ENCODE measurements around the gene OTUB2.

OTUB2 gene

DNA sequence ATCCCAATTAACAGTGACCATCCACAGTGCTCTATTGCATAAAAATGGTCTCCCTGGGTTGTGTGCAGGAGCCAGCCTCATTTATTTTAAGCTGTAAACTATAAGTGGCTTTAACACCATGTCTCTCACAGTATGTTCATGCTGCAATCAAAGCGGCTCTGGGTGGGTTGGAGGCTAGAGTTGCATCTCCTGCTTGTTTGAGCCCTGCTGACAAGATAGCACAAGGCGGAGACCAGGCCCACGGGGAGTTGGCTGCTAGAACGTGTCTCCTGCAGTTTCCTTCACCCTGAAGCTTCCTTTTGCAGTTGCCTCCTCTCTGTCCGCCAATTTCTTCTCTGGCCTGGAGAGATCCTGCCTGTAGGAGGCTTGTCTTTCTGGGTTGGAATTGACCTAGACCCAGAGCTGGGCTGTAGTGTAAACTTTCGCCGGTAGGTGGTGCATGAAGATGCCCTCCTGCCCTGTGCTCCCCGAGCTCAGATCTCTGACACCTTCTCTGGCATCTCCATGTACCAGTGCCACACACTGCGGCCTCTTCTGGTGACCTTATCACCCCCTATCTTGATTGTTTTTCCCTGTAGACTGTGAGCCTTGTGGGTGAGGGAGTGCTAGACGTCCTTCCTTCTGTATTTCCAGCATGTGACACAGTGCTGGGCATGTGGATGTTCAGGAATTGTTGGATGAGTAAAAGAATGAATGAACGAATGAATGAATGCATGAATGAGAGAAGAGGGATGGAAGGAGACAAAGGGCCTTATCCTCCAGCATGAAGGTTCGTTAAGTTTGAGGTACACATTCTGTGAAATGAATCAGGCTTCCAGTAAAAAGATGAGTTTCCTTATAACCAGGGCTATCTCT is 10.4 kb downstream of the OTUB2 start:
- no peak overlapping the region for H3K4me3 ChIP-seq (ENCODE audit: low read length)
- no peak for TF ChIP-seq ZNF274 (IDR thresholded peaks at IDR 0.05; ENCODE audit: low read depth, low read length)

DNA sequence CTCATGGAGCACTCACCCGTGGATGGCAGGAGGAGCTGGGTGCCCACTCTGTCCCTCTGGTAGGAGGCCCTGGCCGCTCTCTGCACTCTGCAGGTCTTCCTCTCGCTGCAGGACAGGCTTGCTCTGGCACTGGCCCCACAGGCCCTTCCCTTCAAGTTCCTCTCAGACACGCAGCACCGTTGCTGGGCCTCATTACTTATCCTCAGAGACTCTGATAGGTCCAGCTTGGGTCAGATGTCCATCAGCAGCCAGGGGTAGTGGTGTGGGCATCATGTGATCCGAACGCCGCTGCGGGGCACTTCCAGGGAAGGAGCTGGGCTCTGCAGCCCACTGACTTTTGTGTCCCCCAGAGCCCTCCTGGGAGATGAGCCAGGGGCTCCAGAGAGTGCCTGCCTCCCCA is 11.8 kb downstream of the OTUB2 start:
- H3K4me3 ChIP-seq (ENCODE audit: low read length): no peak overlapping the region
- TF ChIP-seq ZNF274 (IDR thresholded peaks at IDR 0.05; ENCODE audit: low read depth, low read length): no peak

DNA sequence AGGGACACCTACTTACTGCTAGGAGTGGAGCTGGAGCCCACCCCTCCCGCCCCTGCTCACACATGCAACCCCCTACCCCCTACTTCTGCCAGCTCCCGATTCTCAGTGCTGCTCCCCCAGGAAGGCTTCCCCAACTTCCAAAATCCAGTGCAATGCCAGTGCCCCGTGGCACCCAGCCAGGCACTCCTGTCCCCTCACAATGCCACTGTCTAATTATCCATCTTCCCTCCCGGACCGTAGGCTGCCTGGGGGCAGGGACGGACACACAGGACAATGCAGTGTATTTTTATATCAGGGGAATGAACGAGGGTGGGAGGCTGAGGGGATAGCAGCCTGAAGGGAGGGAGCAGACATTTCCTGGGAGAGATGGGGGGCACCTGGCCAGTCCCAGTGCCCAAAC is 12.4 kb downstream of the OTUB2 start:
- no peak overlapping the region for H3K4me3 ChIP-seq (ENCODE audit: low read length)
- TF ChIP-seq ZNF274 (IDR thresholded peaks at IDR 0.05; ENCODE audit: low read depth, low read length): no peak

DNA sequence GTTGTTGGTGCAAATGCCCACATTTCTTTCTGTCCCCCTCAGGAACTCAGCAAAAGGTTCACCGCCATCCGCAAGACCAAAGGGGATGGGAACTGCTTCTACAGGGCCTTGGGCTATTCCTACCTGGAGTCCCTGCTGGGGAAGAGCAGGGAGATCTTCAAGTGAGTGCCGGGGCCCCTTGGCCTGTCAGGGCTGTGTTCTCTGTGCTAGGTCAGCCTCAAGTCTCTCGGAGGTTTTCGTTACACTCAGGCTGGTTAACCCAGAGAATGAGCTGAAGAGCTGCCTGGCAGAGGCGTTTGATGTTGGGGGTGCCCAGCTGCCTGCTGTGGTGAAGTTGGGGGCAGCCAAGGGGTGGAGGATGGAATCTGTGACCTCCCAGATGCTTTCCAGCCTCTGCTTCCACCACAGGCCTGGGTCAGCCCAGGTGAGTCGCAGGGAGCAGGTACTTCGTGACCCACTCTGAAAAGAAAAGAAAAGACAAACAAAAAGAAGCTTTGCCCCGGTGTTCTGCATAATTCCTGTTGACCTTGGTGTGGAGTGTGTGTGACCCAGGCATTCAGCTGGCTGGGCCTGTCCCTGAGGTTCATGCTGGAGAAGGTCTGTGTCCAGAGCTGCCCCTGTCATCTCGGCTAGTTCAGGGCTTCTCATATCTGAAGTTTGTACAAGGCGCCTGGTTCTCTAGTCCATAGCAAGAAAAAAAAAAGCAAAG is 12.9 kb downstream of the OTUB2 start:
- H3K4me3 ChIP-seq (ENCODE audit: low read length): no peak overlapping the region
- TF ChIP-seq ZNF274 (IDR thresholded peaks at IDR 0.05; ENCODE audit: low read depth, low read length): no peak

DNA sequence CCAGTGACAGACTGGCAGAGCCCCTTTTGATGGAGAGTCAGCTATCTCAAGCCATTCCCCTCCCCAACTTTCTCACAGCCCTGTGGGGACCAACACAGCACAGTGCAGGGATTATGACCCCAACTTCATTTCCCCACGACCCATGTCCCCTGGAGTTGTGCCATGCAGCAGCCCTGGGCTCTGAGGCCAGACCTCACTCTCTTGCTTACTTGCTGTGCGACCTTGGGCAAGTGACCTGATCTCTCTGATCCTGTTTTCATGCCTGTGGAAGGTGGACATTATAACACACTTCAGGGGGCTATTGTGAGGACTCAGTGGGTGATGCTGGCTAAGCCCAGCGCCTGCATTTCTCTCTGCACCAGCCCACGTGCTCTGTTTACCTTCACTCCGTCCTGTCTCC is 14.1 kb downstream of the OTUB2 start:
- TF ChIP-seq ZNF274 (IDR thresholded peaks at IDR 0.05; ENCODE audit: low read depth, low read length): no peak

DNA sequence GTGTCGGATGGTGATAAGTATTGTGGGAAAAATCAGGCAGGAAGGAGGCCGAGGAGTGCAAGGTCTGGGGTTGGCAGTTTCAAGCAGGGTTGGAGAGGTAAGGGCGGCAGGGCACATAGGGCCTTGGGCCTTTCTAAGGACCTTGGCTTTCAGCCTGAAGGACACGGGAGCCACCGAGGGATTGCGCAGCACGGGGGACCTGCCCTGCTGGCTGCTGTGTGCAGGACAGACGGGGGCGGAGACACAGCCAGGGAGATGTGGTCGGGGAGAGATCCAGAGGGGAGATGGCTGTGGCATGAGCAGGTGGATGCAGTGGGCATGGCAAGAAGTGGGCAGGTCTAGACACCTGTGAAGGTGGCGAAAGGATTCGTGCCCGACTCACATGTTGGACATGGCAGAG is 14.7 kb downstream of the OTUB2 start:
- no peak for TF ChIP-seq ZNF274 (IDR thresholded peaks at IDR 0.05; ENCODE audit: low read depth, low read length)
- no peak overlapping the region for H3K4me3 ChIP-seq (ENCODE audit: low read length)

More for the DNA sequence above, 14.1 kb downstream of the OTUB2 start:
- H3K4me3 ChIP-seq (ENCODE audit: low read length): no peak overlapping the region

DNA sequence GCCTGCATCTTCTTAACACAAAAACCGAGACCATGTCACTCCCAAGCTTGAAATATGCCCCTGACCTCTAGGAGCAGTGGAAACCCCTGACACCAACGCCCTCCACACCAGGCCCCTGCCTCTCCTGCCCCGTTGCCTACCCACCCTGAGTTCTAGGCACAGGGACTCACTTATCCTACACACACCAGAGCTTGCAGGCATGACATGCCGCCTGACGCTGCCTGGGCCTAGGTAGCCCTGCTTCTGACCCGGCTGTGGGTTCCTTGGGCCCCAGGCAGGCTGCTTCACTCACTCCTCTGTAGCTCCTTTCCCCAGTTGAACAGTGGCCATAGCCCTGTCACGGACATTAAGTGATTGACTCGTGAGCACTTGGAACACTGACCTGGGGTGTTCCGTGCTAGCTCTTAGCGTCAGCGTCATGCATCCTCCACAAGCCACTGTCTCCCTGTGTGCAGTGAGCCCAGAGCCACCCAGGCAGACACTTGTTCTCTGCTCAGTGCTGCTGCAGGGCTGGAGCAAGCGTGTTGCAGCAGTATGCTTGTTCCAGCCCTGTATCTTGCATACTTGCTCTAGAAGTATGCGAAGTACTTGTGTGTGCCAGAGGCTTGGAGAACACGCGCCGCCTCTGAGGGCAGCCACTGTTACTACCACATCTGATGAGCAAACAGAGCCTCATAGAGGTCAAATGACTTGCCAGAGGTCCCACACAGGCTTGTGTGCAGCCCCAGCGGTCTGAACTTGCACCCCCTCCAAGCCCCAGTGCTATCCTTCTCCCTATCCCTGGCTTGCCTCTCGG is 15.6 kb downstream of the OTUB2 start:
- no peak for TF ChIP-seq ZNF274 (IDR thresholded peaks at IDR 0.05; ENCODE audit: low read depth, low read length)

DNA sequence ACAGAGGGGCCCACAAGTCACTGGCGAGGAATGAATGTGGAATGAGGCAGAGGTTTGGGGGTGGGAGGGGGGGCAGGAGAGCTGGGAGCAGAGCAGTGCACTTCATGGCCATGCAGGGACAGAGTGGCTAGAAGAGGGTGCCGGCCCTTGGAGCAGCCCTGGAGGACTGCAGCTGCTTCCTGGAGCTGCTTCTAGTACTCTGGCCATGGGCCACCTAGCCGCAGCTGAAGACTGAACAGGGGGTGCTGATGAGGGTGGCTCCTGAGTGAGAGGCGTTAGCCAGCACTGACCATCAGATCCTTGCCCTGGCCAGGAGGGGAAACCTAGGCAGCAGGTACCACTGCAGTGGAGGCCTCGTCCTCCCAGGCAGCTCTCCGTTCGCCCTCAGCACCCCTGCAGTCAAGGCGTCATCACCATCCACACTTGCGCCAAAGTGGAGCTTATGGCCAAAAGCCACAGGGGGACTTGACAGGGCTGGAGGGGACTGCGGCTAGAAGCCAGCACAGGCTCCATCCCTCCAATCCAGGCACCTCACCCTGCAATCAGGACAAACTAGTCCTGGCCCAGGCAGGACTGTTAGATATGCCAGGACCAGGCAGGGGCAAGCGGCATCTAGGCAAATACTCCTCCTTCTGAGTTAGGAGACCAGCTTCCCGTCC is 16.4 kb downstream of the OTUB2 start:
- H3K4me3 ChIP-seq (ENCODE audit: low read length): no peak overlapping the region
- TF ChIP-seq ZNF274 (IDR thresholded peaks at IDR 0.05; ENCODE audit: low read depth, low read length): no peak

More for the DNA sequence above, 15.6 kb downstream of the OTUB2 start:
- H3K4me3 ChIP-seq (ENCODE audit: low read length): no peak overlapping the region

DNA sequence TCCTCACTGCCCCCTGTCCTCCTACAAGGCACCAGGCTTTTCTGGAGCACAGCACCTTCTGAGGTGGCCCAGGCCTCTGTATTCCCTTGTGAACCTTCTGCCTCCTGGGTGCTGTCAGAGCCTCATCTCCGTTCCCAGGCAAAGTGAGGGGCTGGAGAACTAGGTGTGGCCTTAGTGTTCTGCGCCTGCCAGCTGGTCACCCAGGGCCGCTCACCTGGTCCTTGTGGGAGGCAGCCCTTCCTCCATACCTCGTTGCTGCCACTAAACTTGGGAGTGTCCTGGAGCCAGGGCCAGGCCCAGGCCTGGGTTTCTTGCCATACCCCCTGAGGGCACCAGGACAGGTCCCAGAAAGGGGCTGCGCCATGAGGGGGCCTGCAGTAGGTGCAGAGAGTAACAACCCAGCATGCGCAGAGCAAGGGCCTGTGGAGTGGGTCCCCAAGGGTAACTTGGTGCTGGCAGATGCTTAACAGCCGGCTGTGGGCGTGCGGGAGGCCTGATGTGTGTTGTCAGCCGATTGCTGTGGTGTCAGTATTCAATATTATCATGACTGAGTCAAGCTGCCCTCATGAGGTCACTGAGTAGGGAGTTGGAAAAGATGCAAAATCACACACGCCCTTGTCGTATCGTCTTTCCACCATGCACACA is 17.1 kb downstream of the OTUB2 start:
- no peak for TF ChIP-seq ZNF274 (IDR thresholded peaks at IDR 0.05; ENCODE audit: low read depth, low read length)
- H3K4me3 ChIP-seq (ENCODE audit: low read length): no peak overlapping the region

DNA sequence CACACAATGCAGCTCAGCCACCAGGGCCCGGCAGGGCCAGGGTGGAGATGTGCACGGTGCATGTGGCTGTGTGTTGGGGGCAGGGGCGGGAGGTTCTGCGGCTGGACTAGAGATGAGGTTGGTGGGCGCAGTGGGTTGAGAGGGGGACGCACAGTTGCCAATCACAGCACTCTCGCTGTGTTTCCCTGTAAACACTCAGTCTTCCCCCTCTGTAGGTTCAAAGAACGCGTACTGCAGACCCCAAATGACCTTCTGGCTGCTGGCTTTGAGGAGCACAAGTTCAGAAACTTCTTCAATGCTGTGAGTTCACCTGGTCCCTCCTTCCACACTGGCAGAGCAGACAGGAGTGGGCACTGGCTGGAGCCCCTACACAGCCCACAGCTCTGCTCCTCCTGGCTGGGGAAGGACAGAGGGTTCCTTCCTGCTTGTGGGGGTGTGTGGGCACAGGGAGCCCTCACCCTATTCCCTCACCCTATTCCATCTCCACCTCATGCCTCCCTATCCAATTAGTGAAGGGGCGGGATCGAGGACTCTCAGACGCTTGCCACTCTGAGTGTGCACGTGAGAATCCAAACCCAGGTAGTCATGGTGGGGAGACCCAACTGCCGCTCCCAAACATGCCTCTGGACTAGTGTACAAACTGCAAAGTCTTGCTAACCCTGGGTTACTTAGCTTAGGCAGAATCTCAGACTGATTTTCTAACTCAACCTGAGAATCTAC is 17.8 kb downstream of the OTUB2 start:
- TF ChIP-seq ZNF274 (IDR thresholded peaks at IDR 0.05; ENCODE audit: low read depth, low read length): no peak
- no peak overlapping the region for H3K4me3 ChIP-seq (ENCODE audit: low read length)

DNA sequence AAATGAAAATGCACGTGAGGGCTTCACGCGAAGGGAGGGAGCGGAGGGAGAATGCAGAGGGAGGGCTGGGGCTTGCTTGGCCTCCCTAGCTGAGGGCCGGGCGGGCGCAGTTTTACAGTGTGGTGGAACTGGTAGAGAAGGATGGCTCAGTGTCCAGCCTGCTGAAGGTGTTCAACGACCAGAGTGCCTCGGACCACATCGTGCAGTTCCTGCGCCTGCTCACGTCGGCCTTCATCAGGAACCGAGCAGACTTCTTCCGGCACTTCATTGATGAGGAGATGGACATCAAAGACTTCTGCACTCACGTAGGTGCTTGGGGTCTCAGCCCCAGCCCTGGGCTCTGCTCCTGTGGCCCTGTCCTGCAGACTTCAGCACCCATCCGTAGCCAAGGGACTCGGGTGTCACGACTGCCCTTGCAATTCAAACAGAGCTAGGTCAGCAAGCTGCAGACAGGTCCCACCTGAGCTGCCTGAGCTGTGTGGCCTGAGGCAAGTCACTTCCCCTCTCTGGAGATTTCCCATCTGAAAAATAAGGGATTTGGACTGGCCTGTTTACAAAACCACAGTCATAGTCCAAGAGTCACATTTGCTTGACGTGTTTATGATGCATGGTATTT is 18.4 kb downstream of the OTUB2 start:
- TF ChIP-seq ZNF274 (IDR thresholded peaks at IDR 0.05; ENCODE audit: low read depth, low read length): no peak
- no peak overlapping the region for H3K4me3 ChIP-seq (ENCODE audit: low read length)

DNA sequence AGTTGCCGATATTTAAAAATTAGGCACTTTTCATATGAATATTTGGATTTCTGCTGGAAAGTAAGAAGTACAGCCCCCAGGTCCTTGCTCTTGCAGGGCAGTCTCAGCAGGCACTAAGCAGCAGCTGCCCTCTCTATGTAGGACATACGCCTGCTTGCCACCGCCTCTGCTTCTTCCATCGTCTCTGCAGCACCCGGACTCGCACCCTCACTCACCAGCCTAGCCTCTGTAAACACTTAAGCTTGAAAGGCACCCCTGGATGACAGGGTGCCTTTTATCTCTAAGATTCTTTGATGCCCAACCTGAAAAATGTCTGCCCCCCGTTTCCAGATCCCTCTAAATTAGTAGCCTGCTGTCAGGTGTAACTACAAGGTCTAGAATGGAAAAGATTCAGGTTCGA is 19.0 kb downstream of the OTUB2 start:
- no peak for TF ChIP-seq ZNF274 (IDR thresholded peaks at IDR 0.05; ENCODE audit: low read depth, low read length)
- no peak overlapping the region for H3K4me3 ChIP-seq (ENCODE audit: low read length)

Measured in GM08714 (cell line).